Activated naive CD4-positive, alpha-beta T cell treated with anti-CD3 and anti-CD28 coated beads, Interleukin-2, amount 50 U/mL, for 24 hours (primary cell): ENCODE data around the gene OR2A14.
"Not testable (repeated sequence)": the region's sequence is repeated elsewhere in the genome, so short reads cannot be mapped to it uniquely, and the experiment has no call there.

Experiments
- H3K27ac Mint-ChIP-seq: one replicate; pipeline ENCODE4 v1.8.0; 2021; ENCODE audit warnings: mild to moderate bottlenecking, mixed read lengths
- H3K27me3 Mint-ChIP-seq: one replicate; pipeline ENCODE4 v1.8.0; 2021; ENCODE audit warnings: mixed read lengths
- H3K36me3 Mint-ChIP-seq: one replicate; pipeline ENCODE4 v1.8.0; 2021; ENCODE audit warnings: mixed read lengths
- H3K4me1 Mint-ChIP-seq: one replicate; pipeline ENCODE4 v1.8.0; 2021; ENCODE audit warnings: mixed read lengths
- H3K4me3 Mint-ChIP-seq: one replicate; pipeline ENCODE4 v1.8.0; 2021; ENCODE audit warnings: mild to moderate bottlenecking, mixed read lengths
- H3K9me3 Mint-ChIP-seq: one replicate; pipeline ENCODE4 v1.8.0; 2021; ENCODE audit warnings: mixed read lengths

The OR2A14 gene

GRCh38 chr7:144132262-144132661, 9.3 kb downstream of the OR2A14 start:
- H3K27me3 Mint-ChIP-seq, result peaks cover 1% of the 10 kb centered on the region
- no peaks in the 10 kb centered on the region for H3K9me3 Mint-ChIP-seq
- no peaks in the 10 kb centered on the region for H3K36me3 Mint-ChIP-seq
- no peaks in the 10 kb centered on the region for H3K4me1 Mint-ChIP-seq
- no peak overlapping the region for H3K4me3 Mint-ChIP-seq
- no peak overlapping the region for H3K27ac Mint-ChIP-seq

GRCh38 chr7:144133307-144133706, 10.3 kb downstream of the OR2A14 start:
- no peaks in the 10 kb centered on the region for H3K4me1 Mint-ChIP-seq
- no peak overlapping the region for H3K4me3 Mint-ChIP-seq
- H3K27ac Mint-ChIP-seq, result no peak overlapping the region
- H3K27me3 Mint-ChIP-seq, result peaks cover 3% of the 10 kb centered on the region
- no peaks in the 10 kb centered on the region for H3K9me3 Mint-ChIP-seq
- H3K36me3 Mint-ChIP-seq, result no peaks in the 10 kb centered on the region

DNA sequence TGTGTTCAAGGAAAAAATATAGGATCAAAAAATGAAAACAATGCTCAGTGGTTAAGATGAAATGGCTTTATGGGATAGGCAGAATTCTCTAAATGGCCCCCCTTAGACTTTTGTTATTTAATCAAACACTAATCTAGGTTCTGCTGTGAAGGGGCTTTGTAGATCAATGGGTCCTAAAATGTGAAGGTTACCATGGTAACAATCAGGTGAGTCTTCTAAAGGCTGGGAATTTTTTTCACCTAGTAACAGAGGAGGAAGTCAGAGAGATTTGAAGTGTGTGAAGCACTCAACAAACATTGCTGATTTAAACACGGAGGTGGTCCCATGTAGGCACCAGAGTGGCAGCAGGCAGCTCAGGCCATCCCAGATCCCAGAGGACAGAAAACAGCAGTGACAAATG, 11.1 kb downstream of the OR2A14 start:
- Mint-ChIP-seq H3K36me3 (no peaks in the 10 kb centered on the region), H3K4me1 (no peaks in the 10 kb centered on the region), H3K27me3 (peaks cover 3% of the 10 kb centered on the region), H3K27ac (no peak overlapping the region), H3K9me3 (no peaks in the 10 kb centered on the region), H3K4me3 (no peak overlapping the region)

DNA sequence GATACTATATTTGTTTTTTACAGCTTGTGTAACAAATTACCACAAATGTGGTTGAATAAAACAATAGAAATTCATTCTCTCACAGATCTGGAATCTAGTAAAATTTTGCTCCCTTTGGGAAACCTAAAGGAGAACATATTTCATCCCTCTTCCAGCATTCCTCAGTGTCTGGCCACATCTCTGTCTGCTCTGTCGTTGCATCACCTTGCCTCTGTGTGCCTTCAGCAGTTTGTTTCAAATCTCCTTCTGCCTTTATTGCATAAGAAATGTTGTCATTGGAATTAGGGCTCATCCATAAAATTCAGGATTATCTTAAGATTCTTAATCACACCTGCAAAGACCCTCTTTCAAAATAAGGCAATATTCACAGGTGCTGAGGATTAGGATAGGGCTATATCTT, 14.5 kb downstream of the OR2A14 start:
- H3K4me1 Mint-ChIP-seq, result no peaks in the 10 kb centered on the region
- H3K4me3 Mint-ChIP-seq, result no peak overlapping the region
- no peaks in the 10 kb centered on the region for H3K9me3 Mint-ChIP-seq
- no peaks in the 10 kb centered on the region for H3K36me3 Mint-ChIP-seq
- no peak overlapping the region for H3K27ac Mint-ChIP-seq
- peaks cover 4% of the 10 kb centered on the region for H3K27me3 Mint-ChIP-seq

DNA sequence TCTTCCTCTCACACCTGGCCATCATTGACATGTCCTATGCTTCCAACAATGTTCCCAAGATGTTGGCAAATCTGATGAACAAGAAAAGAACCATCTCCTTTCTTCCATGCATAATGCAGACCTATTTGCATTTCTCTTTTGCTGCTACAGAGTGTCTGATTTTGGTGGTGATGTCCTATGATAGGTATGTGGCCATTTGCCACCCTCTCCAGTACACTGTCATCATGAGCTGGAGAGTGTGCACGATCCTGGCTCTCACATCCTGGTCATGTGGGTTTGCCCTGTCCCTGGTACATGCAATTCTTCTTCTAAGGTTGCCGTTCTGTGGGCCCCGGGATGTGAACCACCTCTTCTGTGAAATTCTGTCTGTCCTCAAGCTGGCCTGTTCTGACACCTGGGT, 19.2 kb downstream of the OR2A14 start:
- Mint-ChIP-seq H3K36me3 (peaks cover 1% of the 10 kb centered on the region), H3K4me3 (no peak overlapping the region), H3K27me3 (peaks cover 4% of the 10 kb centered on the region), H3K27ac (no peak overlapping the region), H3K9me3 (peaks cover 14% of the 10 kb centered on the region), H3K4me1 (no peaks in the 10 kb centered on the region)

- Mint-ChIP-seq H3K4me1 (no peaks in the 10 kb centered on the region), H3K4me3 (no peak overlapping the region), H3K27me3 (peaks cover 1% of the 10 kb centered on the region), H3K27ac (no peak overlapping the region), H3K9me3 (peaks cover 29% of the 10 kb centered on the region), H3K36me3 (peaks cover 8% of the 10 kb centered on the region)
Observed at GRCh38 chr7:144144426-144144825, 21.4 kb downstream of the OR2A14 start.

GRCh38 chr7:144148224-144148827, 25.4 kb downstream of the OR2A14 start:
- Mint-ChIP-seq H3K36me3 (peaks cover 10% of the 10 kb centered on the region), H3K27ac (no peak overlapping the region), H3K4me1 (no peaks in the 10 kb centered on the region), H3K9me3 (peaks cover 43% of the 10 kb centered on the region), H3K27me3 (peaks cover 5% of the 10 kb centered on the region), H3K4me3 (no peak overlapping the region)

DNA sequence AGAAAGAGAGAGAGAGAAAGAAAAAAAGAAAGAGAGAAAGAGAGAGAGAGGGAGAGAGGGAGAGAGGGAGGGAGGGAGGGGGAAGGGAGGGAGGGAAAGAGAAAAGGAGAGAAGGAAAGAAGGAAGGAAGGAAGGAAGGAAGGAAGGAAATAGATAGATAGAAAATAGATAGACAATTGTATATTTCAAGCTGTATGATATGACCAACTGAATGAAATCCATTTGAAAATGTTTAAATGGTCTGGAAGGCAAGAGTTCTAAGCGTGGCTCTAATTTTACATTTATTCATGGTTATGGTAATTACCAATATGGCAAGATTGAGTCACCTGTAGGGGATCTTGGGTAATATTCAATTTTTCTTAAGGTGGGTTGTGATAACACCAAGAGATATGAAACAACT, 35.9 kb downstream of the OR2A14 start:
- no peaks in the 10 kb centered on the region for H3K4me1 Mint-ChIP-seq
- no peak overlapping the region for H3K27ac Mint-ChIP-seq
- H3K9me3 Mint-ChIP-seq, result no peaks in the 10 kb centered on the region
- no peak overlapping the region for H3K4me3 Mint-ChIP-seq
- peaks cover 11% of the 10 kb centered on the region for H3K27me3 Mint-ChIP-seq
- no peaks in the 10 kb centered on the region for H3K36me3 Mint-ChIP-seq

- peaks cover 2% of the 10 kb centered on the region for H3K27me3 Mint-ChIP-seq
- peaks cover 2% of the 10 kb centered on the region for H3K36me3 Mint-ChIP-seq
- H3K4me1 Mint-ChIP-seq, result no peaks in the 10 kb centered on the region
- no peak overlapping the region for H3K27ac Mint-ChIP-seq
- no peaks in the 10 kb centered on the region for H3K9me3 Mint-ChIP-seq
- no peak overlapping the region for H3K4me3 Mint-ChIP-seq
Observed at GRCh38 chr7:144164784-144165183, 41.8 kb downstream of the OR2A14 start.

GRCh38 chr7:144171594-144172350, 48.8 kb downstream of the OR2A14 start:
- H3K9me3 Mint-ChIP-seq, H3K27me3 Mint-ChIP-seq, H3K4me1 Mint-ChIP-seq, H3K27ac Mint-ChIP-seq, H3K4me3 Mint-ChIP-seq, H3K36me3 Mint-ChIP-seq: not testable (repeated sequence)

DNA sequence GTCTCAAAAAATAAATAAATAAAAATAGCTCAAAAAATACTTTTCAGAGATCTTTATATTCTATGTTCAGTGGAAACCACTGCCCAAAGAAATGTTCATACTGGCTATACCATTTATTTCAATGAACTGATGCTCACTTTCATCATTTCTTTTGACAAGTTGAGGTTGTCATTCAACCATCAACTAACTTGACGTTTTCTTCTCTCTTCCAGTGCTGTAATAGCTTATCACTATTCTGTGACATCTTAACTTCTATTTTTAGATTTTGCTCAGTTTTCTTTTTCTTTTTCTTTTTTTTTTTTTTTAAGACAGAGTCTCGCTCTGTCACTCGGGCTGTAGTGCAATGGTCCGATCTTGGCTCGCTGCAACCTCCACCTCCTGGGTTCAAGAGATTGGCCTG, 51.6 kb downstream of the OR2A14 start:
- no peak overlapping the region for H3K27ac Mint-ChIP-seq
- H3K36me3 Mint-ChIP-seq, result no peaks in the 10 kb centered on the region
- no peaks in the 10 kb centered on the region for H3K4me1 Mint-ChIP-seq
- no peak overlapping the region for H3K4me3 Mint-ChIP-seq
- no peaks in the 10 kb centered on the region for H3K9me3 Mint-ChIP-seq
- H3K27me3 Mint-ChIP-seq, result peaks cover 2% of the 10 kb centered on the region

- not testable (repeated sequence) for H3K4me3 Mint-ChIP-seq
Observed at GRCh38 chr7:144178380-144179164, 55.6 kb downstream of the OR2A14 start.

GRCh38 chr7:144179165-144179479, 56.1 kb downstream of the OR2A14 start:
- H3K9me3 Mint-ChIP-seq, H3K4me1 Mint-ChIP-seq, H3K27ac Mint-ChIP-seq, H3K27me3 Mint-ChIP-seq, H3K4me3 Mint-ChIP-seq, H3K36me3 Mint-ChIP-seq: not testable (repeated sequence)

More at GRCh38 chr7:144178380-144179164, 55.6 kb downstream of the OR2A14 start:
- not testable (repeated sequence) for H3K4me1 Mint-ChIP-seq, H3K9me3 Mint-ChIP-seq, H3K36me3 Mint-ChIP-seq, H3K27me3 Mint-ChIP-seq, H3K27ac Mint-ChIP-seq
